ENCODE measurements around the gene SLC5A11.

DNA sequence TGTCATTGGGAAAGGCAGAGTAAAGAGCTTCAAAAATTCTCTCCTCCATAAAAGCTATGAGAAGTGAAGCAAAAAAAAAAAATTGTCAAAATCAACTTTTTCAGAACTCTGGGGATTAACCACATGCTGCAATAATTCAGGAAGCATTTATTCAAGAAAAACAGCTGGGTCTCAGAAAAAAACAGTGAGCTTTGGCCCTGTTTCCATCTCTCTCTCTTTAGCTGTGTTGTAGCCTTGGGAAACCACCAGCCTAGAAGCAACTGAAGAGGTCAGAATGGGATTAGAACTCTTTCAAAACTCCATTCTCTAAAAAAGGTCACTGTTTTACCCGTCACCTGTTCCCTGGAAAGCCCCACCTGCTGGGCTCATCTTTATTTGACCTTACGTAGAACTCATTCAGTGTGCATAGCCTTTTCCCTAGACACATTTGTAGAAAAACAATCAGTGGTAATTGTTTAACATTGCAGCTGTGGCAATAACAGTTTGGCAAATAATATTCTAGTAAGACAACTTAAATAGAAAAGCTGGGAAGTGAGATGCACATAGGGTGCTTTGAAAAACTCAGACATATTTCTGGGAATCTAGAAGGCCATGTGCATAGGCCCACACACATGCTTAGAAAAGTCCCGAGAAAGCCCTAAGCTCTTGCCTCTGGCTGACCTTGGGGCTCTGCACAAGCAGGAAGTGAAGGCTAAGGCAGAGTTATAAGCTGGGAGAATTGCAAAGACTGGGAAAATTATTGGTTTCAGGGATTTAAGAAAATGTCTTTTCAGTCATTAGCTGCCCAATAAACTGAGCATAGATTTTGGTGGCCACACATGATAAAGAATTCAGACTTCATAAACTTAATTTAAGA lies 18.0 kb downstream of the SLC5A11 start:
- TF ChIP-seq, protein P1, sequence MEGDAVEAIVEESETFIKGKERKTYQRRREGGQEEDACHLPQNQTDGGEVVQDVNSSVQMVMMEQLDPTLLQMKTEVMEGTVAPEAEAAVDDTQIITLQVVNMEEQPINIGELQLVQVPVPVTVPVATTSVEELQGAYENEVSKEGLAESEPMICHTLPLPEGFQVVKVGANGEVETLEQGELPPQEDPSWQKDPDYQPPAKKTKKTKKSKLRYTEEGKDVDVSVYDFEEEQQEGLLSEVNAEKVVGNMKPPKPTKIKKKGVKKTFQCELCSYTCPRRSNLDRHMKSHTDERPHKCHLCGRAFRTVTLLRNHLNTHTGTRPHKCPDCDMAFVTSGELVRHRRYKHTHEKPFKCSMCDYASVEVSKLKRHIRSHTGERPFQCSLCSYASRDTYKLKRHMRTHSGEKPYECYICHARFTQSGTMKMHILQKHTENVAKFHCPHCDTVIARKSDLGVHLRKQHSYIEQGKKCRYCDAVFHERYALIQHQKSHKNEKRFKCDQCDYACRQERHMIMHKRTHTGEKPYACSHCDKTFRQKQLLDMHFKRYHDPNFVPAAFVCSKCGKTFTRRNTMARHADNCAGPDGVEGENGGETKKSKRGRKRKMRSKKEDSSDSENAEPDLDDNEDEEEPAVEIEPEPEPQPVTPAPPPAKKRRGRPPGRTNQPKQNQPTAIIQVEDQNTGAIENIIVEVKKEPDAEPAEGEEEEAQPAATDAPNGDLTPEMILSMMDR (conservative IDR thresholded peaks at IDR 0.05), result no peak
- no peak for TF ChIP-seq EZH2 (IDR thresholded peaks at IDR 0.05; ENCODE audit: low read depth)
